Endothelial cell of umbilical vein (primary cell): ENCODE measurements around the gene NAA16.

ENCODE experiments used
- EZH2 ChIP-seq: IDR thresholded peaks from 2 replicates; pipeline ENCODE4 v1.6.1; 2012; ENCODE audit warnings: borderline replicate concordance, low read depth, mild to moderate bottlenecking, moderate library complexity, low read length, inconsistent platforms; ENCODE audit not compliant: severe bottlenecking
- FOS ChIP-seq: IDR thresholded peaks from 2 replicates; pipeline ENCODE4 v1.6.1; 2011; ENCODE audit warnings: mild to moderate bottlenecking, low read length, moderate library complexity, borderline replicate concordance; ENCODE audit not compliant: insufficient read depth
- JUN ChIP-seq: IDR thresholded peaks from 2 replicates; pipeline ENCODE4 v1.6.1; 2011; ENCODE audit warnings: borderline replicate concordance, low read depth; ENCODE audit not compliant: insufficient read length, insufficient read depth
- MYC ChIP-seq: IDR thresholded peaks from one replicate; pipeline ENCODE4 v1.6.1; 2011; ENCODE audit warnings: mild to moderate bottlenecking, low read depth, low read length
- POLR2A ChIP-seq: IDR thresholded peaks from 2 replicates; pipeline ENCODE4 v1.6.1; 2012; ENCODE audit warnings: low read depth, mild to moderate bottlenecking, control low read depth, low read length
- TF ChIP-seq, protein P1 (sequence below), 2 donors: IDR thresholded peaks; 1 replicate in 1 of 2; 2 replicates in 1 of 2; pipeline ENCODE4 v1.5.1; 2011; ENCODE audit warnings: low read length in 2 of 2, mild to moderate bottlenecking in 2 of 2, moderate library complexity in 2 of 2, control low read depth in 1 of 2, inconsistent platforms in 1 of 2, low read depth in 1 of 2; ENCODE audit not compliant: insufficient read depth in 1 of 2; ENCODE audit errors: extremely low read depth in 1 of 2
- TF ChIP-seq, protein P2 (sequence below): IDR thresholded peaks from 2 replicates; pipeline ENCODE4 v1.6.1; 2011; ENCODE audit not compliant: insufficient read depth, insufficient read length

DNA sequence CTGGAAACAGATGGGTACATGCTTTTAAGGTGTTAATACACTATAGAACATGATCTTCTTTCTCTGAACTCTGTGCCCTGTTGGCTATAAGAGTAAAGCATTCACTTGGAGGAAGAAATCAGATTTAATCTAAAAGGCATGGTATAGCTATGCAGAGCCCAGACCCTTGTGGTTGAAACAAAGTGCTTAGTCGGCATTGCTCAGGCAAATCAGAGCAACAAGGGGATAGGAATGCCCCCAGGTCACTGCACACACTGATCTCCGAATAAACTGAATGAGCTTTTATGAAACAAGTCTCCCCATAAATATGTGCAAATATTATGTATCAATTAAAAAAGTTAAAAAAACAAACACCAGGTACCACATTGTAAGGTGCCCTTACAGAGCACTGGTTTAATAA lies 94.3 kb downstream of the NAA16 start:
- TF ChIP-seq, protein P1, sequence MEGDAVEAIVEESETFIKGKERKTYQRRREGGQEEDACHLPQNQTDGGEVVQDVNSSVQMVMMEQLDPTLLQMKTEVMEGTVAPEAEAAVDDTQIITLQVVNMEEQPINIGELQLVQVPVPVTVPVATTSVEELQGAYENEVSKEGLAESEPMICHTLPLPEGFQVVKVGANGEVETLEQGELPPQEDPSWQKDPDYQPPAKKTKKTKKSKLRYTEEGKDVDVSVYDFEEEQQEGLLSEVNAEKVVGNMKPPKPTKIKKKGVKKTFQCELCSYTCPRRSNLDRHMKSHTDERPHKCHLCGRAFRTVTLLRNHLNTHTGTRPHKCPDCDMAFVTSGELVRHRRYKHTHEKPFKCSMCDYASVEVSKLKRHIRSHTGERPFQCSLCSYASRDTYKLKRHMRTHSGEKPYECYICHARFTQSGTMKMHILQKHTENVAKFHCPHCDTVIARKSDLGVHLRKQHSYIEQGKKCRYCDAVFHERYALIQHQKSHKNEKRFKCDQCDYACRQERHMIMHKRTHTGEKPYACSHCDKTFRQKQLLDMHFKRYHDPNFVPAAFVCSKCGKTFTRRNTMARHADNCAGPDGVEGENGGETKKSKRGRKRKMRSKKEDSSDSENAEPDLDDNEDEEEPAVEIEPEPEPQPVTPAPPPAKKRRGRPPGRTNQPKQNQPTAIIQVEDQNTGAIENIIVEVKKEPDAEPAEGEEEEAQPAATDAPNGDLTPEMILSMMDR (IDR thresholded peaks at IDR 0.05; ENCODE audit: extremely low read depth in 1 of 2, insufficient read depth in 1 of 2, low read depth in 1 of 2, low read length in 2 of 2) = no peak
- no peak for TF ChIP-seq FOS
- TF ChIP-seq, protein P2, sequence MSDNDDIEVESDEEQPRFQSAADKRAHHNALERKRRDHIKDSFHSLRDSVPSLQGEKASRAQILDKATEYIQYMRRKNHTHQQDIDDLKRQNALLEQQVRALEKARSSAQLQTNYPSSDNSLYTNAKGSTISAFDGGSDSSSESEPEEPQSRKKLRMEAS = no peak
- TF ChIP-seq EZH2 = no peak
- TF ChIP-seq MYC = no peak
- TF ChIP-seq POLR2A = no peak
- no peak for TF ChIP-seq JUN
